ENCODE results near the gene DAP3.
A peak's percentile ranks its signal among the peaks of the same experiment; 100 is the strongest.

DNA sequence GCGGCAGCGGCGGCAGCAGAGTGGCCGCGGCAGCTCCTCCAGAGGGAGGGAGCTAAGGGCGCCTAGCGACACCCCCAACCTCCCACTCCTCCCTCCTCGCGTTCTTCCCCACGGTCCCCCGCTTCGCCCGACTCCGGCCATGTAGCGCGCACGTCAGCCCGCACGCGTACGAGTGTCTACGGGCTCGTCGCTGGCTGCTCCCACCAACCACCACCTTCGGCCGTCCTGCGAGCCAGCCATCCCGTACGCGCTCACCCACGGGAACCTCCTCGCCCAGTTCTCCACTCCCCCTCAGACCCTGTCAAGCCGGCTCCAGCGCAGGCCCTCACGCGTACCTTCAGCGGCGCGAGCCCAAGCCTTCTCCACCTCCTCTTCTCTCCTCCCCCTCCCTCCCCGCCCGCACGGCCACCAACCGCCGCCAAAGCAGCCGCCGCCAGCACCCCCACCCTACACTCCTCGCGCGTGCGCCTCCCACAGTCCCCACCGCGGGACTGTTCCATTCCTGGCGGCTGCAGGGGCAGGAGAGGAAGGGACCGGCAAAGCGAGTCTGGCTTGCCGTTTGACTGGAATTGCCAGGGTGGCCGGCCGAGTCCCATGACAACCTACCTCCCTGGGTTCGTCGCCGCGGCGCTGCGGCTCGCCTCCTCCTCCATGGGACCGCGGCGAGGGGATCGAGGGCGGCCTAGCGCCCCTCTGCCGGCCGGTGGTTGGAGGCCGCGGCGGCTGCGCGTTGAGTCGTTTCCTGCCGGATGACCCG is 389 bp upstream of the DAP3 start, which contains the start of gene YY1AP1:
- TF ChIP-seq, protein P1, sequence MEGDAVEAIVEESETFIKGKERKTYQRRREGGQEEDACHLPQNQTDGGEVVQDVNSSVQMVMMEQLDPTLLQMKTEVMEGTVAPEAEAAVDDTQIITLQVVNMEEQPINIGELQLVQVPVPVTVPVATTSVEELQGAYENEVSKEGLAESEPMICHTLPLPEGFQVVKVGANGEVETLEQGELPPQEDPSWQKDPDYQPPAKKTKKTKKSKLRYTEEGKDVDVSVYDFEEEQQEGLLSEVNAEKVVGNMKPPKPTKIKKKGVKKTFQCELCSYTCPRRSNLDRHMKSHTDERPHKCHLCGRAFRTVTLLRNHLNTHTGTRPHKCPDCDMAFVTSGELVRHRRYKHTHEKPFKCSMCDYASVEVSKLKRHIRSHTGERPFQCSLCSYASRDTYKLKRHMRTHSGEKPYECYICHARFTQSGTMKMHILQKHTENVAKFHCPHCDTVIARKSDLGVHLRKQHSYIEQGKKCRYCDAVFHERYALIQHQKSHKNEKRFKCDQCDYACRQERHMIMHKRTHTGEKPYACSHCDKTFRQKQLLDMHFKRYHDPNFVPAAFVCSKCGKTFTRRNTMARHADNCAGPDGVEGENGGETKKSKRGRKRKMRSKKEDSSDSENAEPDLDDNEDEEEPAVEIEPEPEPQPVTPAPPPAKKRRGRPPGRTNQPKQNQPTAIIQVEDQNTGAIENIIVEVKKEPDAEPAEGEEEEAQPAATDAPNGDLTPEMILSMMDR (IDR thresholded peaks at IDR 0.05; ENCODE audit: low read depth, low read length) = no peak
- TF ChIP-seq POLR2A (IDR thresholded peaks at IDR 0.05; ENCODE audit: extremely low read depth, insufficient read length) = peak; percentile 39

All from NB4 (cell line).